Activated T-cell treated with anti-CD3 and anti-CD28 coated beads for 48 hours (primary cell): Measurements from ENCODE around the gene TLR9.

Experiments
- DNase-seq: peaks from one replicate; pipeline ENCODE4 v3.0.0-alpha.2; 2020; ENCODE audit warnings: low read depth

The TLR9 gene

DNA sequence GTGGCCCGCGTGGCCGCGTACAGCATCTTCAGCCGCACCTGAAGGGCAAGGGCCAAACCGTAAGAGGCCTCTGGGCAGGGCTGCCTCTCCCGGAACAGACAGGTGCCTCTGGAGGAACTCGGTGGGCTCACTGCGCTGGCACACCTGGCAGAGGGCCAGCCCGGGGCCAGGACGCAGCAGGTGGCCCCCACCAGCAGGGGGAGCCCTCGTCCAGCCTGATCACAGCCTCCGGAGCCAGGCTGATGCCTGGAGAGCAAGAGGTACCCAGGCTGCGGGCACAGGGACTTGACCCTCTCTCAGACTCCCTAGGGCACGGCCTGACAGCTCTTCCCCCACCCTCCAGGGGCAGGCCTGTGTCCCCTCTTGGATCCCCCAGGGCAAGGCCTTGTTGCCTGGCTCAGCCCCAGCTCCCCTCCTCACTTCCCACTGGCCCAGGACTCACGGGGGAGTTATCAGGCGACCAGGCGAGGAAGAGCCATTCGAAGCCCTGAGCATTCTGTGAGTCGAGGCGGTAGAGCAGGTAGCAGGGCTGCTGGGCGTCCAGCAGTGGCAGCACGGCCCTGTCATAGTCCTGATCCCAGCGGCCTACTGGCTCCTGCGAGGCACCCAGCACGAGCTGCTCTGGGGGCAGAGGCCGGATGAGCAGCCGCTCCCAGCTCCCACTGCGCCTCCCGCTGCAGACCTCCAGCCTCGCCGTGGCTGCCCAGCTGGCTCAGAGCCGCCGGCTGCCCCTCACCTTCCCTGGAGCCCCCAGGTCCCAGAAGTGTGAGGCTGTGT lies 6.2 kb upstream of the TLR9 start:
- DNase-seq, result peak; percentile 85

DNA sequence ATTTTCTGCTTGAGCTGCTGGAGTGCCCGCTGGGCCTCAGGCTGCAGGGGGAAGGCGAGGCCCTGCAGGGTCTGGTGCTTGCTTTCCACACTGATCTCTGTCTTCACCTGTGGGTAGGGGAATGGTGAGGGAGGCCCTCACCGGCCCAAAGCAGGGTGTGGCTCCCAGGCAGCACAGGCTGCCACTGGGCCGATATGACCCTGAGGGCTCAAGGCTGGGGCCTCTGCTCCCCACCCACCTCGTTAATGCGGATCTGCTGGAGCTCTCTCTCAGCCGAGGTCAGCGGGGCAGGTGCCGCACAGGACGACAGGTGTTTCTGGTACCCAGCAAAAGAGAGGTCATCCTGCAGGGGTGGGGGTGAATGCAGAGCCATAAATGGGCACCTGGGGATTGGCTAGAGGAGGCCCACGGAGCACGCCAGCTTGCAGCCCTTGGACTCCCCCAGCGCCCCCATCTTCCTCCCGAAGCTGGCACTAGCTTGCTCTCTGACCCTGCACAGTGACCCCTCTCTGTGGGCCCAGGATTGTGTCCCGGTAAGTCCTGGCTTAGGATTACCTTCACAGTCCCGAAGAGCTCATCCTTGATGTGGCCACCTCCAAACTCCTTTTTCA lies 5.5 kb upstream of the TLR9 start:
- DNase-seq, result no peak

DNA sequence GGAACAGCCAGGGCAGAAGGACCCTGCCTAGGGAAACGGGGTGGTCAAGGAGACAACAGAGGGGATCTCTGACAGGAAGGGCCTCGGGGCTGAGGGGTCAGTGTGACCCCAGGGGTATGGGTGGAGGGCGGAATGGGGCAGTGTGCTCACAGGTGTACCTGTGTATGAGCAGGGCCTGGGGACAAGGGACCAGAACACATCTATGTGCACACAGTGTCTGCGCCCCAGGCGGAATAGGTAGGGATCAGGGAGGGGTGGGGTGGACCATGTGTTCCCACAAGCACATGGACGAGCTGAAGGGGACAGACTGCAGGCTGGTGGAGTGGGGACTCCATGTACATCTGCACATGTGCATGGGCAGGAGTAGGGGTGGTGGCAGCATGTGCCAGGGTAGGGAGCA lies 5.0 kb upstream of the TLR9 start:
- no peak for DNase-seq

DNA sequence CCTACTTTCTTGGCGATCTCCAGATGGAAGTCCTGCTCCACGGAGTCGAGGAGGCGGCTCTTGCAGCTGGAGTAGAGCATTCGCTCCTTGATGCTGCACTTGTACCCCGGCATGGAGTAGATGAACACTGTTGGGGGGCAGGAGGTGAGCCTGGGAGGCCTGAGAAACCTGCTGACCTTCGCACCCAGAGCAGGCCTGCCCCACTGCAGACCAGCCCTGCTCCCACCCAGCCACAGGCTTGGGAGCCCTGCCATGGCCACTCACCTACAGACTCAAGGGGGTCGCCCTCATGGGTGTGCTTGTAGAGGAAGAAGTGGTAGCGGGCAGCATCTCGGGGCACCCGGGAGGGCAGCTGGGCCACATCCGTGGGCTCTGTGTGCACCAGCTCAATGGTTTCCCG lies 4.2 kb upstream of the TLR9 start:
- DNase-seq, result no peak

DNA sequence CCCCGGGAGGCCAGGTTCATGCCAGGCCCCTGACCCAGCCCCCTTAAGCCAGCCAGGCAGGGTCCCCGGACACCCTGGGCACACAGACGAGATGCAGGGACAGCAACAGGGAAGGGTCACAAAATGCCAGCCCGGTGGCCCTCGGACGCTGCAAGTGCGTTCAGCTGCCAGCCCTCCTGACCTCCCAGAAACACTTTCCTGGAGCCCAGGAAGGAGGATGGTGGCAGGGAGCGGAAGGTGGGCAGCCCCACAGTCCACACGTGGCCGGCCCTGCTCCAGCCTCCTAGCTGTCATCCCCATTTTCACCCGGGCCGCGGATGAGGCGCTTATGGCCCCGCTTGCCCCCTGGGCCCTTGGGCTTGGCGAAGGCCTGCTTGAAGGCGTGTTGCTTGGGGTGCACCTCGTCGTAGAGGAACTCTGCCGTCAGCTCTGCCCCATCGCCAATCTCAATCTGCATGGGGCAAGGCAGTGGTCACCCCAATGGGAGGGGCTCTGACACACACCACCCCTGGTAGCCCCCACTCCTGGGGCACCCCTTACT lies 3.4 kb upstream of the TLR9 start:
- DNase-seq, result no peak

DNA sequence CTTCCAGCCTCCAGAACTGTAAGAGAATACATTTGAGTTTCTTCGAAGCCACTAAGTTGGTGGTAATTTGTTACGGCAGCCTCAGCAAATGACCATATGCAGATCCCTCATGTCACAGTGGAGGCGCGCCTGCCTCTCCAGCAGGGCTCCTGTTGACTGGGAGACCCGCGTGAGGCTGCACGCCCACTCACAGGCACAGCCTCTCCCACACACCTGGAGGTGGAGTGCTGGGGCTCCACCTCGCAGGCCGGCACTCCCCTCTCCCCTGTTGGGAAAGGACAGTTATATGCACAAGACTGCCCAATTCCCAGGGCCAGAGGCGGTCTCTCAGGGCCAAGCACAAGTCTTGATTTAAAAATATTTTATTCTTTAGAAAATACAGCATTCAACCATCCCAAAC lies 2.8 kb upstream of the TLR9 start:
- no peak for DNase-seq

DNA sequence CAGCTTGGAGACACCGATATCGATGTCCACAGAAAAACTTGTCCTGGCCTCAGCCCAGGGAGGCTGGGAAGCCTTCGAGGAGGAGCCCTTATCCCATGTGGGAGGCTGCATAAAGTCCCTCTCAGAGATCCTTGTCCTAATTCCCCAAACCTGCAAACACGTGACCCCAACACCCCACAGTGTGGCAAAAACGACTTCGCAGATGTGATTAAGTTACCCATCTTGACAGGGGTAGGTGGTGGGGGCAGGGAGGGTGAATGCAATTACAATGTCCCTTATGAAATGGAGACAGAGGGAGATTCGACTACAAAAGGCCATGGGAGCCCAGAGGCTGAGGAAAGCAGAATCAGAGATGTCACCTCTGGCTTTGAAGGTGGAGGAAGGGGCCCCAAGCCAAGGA lies 2.3 kb upstream of the TLR9 start:
- no peak for DNase-seq

DNA sequence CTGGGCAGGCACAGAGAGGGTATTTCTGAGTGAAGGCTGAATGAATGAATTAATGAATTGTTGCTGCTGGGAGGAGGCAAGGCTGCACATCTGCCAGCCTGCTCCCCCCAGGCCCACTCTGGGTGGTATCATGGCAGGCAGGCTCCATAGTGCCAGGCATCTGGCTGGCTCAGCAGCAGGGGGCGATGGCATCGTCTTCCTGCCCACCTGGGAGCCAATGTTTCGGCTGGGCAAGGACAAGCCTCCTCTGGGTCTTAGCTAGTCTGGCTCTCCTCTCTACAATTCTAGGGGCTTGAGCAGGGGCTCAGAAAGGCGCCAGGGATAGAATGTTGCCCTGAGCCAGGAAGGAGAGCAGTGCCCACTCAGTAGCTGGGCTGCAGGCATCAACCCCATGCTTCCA lies 1.7 kb upstream of the TLR9 start:
- DNase-seq, result no peak

DNA sequence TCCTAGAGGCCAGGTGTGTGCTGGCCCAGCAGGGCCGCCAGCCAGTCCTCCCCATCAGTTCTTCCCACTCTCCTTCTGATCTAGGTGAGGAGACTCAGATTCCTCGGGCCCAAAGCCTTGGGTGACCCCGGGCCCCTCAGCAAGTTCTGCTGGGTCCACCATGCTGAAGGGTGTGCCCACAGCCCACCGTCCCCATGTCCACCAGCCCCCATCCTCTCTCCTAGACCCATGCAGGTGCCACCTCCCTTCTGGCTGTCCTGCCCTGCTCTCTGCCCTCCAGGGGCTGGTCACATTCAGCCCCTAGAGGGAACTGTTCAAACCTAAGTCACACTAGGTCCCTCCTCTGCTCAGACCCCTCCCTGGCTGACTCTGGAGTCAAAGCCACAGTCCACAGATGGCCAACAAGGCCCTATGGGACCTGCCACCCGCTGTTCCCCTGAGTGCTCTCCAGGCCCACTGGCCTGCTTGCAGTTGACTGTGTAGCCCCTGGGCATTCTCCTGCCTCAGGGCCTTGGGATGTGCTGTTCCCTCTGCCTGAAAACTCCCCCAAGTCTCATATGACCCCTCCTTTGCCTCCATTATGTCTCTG lies 878 bp upstream of the TLR9 start:
- no peak for DNase-seq

DNA sequence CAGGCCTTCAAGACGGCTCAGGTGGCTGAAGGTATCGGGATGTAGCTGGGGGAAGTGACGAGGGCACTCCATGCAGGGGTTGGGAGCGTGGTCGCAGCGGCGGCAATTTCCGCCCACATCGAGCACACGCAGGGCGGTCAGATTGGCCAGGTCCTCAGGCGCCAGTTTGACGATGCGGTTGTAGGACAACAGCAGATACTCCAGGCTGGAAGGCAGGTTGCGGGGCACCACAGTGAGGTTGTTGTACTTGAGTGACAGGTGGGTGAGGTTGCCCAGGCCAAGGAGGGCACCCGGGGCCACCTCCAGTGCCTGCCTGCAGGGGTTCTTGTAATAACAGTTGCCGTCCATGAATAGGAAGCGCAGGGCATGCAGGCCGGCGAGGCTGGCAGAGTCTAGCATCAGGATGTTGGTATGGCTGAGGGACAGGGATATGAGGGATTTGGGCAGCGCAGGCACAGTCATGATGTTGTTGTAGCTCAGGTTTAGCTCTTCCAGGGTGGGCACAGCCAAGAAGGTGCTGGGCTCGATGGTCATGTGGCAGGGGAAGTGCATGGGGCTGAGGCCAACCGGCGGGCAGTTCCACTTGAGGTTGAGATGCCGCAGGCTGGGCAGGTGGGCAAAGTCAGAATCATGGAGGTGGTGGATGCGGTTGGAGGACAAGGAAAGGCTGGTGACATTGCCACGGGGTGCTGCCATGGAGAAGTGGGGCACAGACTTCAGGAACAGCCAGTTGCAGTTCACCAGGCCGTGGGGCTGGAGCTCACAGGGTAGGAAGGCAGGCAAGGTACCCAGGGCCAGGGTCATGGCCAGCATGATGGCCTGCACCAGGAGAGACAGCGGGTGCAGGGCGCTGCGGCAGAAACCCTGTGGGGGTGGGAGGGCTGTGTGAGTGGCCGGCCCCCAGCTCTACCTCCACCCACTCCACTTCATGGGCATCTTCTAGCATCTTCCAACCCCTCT lies 1.7 kb downstream of the TLR9 start:
- no peak for DNase-seq

DNA sequence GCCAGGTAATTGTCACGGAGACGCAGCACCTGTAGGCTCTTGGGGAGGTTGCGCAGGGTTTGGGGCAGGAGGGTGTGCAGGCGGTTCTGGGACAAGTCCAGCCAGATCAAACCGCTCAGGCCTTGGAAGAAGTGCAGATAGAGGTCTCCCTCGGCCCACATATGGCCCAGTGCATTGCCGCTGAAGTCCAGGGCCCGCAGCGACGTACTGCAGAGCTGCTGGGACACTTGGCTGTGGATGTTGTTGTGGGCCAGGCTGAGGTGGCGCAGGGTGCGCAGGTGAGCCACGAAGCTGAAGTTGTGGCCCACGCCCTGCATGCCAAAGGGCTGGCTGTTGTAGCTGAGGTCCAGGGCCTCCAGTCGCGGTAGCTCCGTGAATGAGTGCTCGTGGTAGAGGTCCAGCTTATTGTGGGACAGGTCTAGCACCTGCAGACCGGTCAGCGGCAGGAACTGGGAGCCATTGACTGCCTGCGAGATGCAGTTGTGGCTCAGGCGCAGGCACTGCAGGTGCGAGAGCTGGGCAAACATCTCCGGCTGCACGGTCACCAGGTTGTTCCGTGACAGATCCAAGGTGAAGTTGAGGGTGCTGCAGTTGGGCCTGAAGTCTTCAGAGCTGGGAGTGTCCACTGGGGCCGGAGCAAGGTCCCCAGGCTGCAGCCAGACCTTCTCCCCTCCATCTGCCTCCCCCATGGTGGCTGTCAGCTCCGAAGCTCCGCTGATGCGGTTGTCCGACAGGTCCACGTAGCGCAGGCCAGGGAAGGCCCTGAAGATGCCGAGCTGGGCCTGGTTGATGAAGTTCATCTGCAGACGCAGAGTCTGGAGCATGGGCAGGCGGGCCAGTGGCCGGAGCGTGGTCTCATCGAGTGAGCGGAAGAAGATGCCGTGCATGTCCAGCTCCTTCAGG lies 2.9 kb downstream of the TLR9 start:
- DNase-seq, result no peak

DNA sequence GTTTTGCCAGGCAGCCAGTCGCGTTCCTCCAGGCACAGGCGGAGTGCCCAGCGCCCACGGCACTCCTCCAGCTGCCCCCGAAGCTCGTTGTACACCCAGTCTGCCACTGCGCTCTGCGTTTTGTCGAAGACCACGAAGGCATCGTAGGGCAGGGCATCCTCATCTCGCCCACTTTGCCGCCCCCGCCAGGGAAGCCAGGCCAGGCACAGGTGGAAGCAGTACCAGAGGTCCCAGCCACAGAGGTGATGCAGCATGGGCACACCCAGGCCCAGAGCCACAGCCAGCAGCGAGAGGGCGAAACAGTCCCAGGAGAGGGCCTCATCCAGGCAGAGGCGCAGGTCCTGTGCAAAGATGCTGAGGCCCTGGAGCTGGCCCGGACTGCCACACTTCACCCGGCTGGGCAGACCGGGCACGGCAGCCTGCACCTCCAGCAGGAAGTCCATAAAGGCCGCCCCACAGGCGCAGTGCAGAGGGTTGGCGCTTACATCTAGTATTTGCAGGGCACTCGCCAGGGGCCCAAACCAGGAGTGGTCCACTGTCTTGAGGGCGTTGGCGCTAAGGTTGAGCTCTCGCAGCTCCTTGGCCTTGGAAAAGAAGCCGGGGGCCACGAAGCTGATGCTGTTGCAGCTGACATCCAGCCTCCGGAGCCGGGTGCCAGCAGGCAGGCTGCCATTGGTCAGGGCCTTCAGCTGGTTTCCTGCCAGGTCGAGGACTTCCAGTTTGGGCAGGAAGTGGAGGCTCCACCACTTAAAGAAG lies 3.7 kb downstream of the TLR9 start:
- peak; percentile 35 for DNase-seq

DNA sequence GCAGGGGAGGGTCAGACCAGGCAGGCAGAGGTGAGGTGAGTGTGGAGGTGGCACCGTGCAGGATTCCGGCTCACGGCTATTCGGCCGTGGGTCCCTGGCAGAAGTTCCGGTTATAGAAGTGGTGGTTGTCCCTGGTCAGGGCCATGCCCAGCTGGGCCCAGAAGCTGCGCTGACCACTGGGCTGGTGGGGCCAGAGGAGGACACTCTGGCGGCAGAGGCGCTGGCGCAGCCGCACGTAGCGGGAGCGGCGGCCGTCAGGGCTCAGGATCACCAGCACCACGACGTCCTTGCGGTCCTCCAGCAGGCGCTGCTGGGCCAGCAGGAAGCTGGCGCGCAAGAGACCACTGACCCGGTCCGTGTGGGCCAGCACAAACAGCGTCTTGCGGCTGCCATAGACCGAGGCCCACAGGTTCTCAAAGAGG lies 4.3 kb downstream of the TLR9 start:
- no peak for DNase-seq

DNA sequence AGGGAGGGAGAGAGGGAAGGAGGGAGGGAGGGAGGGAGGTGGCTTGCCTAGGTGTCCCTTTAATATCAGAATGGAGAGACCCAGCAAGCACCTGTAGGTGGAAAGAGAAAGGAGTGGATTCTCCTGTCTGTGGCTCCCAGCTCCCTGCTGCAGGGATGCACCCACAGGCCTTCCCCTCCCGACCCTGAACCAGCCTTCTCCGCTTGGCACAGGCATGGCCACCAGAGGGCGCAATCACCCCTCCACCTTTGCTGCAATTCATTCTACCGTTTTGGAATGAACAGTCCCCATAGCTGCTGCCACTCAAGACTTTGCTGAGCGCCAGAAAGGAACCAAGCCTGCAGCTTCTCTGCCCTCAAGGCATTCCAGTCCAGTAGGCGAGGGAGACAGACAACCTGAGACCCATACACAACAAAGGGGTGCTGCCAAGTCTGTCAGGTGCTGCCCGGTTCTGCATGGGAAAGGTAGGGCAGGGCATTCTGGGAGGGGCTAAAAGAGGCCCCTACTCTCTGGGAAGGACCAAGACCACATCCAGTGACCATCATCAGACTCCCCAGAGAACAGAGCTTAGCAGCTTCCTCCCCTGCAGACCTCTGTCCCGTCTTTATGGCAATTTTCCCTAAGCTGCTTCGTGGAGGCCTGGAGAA lies 4.9 kb downstream of the TLR9 start:
- peak; percentile 85 for DNase-seq

DNA sequence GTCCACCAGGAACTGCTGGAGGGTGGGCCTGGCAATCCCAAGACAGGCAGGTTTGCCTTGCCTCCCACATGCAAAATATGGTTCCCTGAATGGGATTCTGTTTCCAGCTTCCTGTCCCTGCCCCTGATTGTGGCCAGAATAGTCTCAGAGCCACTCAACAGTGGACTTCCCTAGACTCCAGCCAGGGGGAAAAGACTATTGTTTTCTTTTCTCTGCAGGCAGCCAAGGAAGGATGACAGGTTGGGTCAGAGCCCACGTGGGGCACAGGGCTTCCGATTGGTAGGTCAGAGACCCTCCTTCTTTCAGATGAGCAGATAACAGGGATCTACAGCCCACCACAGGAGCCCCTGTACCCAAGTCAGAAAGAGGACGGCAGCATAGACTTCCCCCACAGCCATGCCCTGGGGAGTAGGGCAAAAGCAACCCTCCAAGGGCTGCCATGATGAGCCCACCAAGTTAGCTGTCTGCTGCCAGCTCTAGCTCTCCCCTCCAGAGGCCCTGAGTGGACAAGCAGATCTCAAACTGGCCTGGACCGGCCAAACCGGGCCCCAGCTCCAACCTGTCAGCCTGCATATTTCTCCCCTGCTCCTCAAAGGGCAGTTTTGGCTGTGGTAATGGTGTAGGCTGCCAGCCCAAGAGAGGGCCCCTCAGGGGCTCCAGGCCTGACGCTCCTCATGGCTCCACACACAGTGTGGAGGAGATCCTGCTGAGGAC lies 6.4 kb downstream of the TLR9 start:
- no peak for DNase-seq

DNA sequence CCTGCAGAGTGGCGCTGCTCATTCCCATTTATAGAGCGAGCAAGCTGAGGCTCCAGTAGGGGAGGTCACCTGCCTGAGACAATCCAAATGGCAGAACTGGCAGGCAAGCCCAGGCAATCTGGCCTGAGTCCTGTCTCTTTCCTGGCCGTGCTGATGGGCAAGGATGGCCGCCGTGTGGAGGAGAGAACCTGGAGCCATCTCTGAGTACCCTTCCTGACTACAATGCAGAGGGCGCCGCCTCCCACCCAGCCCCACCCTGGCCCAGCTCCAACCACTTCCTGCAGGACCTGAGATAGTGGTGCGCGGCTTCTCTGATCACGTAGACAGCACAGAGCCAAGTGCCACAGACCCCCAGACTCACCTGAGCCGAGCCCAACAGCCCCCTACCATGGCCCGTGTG lies 7.0 kb downstream of the TLR9 start:
- no peak for DNase-seq

DNA sequence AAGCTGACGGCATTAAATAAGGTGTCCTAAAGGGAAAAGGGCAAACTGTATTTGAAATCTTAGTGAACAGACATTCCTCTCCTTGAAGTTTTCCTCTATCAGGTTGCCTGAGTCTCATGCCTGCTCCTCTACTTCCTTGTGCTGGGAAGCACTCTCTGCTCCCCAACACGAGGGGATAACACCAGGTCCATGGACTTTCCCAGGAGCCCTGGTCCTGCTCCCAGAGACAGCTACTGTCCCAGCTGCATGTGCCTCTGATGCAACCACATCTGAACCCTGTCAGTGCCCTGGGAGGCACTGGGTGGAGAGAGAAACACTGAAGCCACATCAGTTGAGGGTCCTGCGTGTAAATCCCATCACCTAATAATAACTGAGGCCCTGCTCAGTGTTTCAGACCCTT lies 7.4 kb downstream of the TLR9 start:
- no peak for DNase-seq

DNA sequence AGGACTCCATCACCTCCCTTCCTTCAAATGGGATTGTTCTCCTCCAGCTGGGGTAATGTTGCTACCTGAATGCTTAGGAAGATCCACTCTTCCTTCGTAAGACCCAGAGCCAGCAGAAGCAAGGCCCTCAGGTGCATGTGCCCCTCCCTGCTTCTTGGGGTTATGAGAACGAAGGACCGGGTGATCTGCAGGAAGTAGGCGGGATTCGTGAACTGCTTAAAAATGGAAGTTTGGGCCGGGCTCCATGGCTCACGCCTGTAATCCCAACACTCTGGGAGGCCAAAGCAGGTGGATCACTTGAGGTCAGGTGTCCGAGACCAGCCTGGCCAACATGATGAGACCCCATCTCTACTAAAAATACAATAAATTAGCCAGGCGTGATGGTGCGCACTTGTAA lies 8.0 kb downstream of the TLR9 start:
- no peak for DNase-seq
